OCI-LY1 (cell line): Measurements from ENCODE around the gene JPT2.

ENCODE experiments used
- EZH2 ChIP-seq: fragments of 200-600 bp; sonication (generic), shearing (Covaris generic); IDR thresholded peaks from 2 replicates; pipeline ENCODE4 v1.8.0; 2017; ENCODE audit warnings: borderline replicate concordance, mixed run types, mild to moderate bottlenecking, antibody characterized with exemption, low read length, moderate library complexity, mixed read lengths
- TF ChIP-seq, protein P1 (sequence below): fragments of 200-600 bp; sonication (generic), shearing (Covaris generic); IDR thresholded peaks from 2 replicates; pipeline ENCODE4 v1.5.1; 2017; ENCODE audit warnings: mild to moderate bottlenecking, antibody characterized with exemption, low read length, moderate library complexity, mixed read lengths

DNA sequence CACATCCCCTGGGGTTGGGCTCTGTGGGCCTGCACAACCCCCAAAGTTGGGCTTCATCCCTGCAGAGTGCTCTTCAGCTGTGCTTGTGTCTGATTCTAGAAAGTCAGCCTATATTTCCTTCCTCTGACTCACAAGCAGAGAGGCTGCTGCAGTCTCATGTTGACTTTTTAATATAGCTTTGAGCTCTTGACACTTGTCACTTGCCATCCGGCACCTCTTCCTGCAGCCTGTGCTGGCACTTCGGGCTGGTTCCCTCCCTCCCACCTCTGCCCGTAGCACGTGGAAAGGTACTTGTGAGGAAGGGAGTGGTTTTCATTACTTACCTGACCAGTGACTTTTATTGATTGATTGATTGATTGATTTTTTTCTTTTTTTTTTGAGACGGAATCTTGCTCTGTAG lies 19.0 kb upstream of the JPT2 start:
- TF ChIP-seq, protein P1, sequence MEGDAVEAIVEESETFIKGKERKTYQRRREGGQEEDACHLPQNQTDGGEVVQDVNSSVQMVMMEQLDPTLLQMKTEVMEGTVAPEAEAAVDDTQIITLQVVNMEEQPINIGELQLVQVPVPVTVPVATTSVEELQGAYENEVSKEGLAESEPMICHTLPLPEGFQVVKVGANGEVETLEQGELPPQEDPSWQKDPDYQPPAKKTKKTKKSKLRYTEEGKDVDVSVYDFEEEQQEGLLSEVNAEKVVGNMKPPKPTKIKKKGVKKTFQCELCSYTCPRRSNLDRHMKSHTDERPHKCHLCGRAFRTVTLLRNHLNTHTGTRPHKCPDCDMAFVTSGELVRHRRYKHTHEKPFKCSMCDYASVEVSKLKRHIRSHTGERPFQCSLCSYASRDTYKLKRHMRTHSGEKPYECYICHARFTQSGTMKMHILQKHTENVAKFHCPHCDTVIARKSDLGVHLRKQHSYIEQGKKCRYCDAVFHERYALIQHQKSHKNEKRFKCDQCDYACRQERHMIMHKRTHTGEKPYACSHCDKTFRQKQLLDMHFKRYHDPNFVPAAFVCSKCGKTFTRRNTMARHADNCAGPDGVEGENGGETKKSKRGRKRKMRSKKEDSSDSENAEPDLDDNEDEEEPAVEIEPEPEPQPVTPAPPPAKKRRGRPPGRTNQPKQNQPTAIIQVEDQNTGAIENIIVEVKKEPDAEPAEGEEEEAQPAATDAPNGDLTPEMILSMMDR: no peak
- no peak for TF ChIP-seq EZH2
